Choroid plexus epithelial cell (primary cell): ENCODE results near the gene GLOD4.
"Not testable (repeated sequence)": the region's sequence is repeated elsewhere in the genome, so short reads cannot be mapped to it uniquely, and the experiment has no call there.

Experiments used
- DNase-seq: peaks from one replicate; pipeline ENCODE4 v3.0.0-alpha.2; 2010; ENCODE audit warnings: low read depth
- H3K4me3 ChIP-seq: 2 replicates; pipeline ENCODE4 v1.5.1; 2011; ENCODE audit warnings: low read depth, mild to moderate bottlenecking, control low read depth, low read length, moderate library complexity
- CTCF ChIP-seq: conservative IDR thresholded peaks from 2 replicates; pipeline ENCODE4 v1.5.1; 2011; ENCODE audit warnings: low read depth, mild to moderate bottlenecking, control low read depth, inconsistent platforms, low read length, moderate library complexity

The GLOD4 gene

GRCh38 chr17:788551-788950 lies 6.5 kb upstream of the GLOD4 start:
- no peak for DNase-seq
- H3K4me3 ChIP-seq: no peak overlapping the region
- no peak for TF ChIP-seq CTCF

GRCh38 chr17:787641-788221 lies 5.7 kb upstream of the GLOD4 start:
- no peak for DNase-seq
- H3K4me3 ChIP-seq: no peak overlapping the region
- no peak for TF ChIP-seq CTCF

- not testable (repeated sequence) for H3K4me3 ChIP-seq, DNase-seq
Observed at GRCh38 chr17:785901-786300, 3.8 kb upstream of the GLOD4 start.

GRCh38 chr17:784143-784542 lies 2.1 kb upstream of the GLOD4 start:
- no peak for DNase-seq
- no peak overlapping the region for H3K4me3 ChIP-seq
- no peak for TF ChIP-seq CTCF

GRCh38 chr17:778096-778495 lies 4.0 kb downstream of the GLOD4 start:
- TF ChIP-seq CTCF: no peak
- no peak overlapping the region for H3K4me3 ChIP-seq
- no peak for DNase-seq

- no peak for TF ChIP-seq CTCF
- H3K4me3 ChIP-seq: no peak overlapping the region
- DNase-seq: no peak
Observed at GRCh38 chr17:774313-774584, 7.8 kb downstream of the GLOD4 start.

- no peak for DNase-seq
- no peak overlapping the region for H3K4me3 ChIP-seq
- TF ChIP-seq CTCF: no peak
Observed at GRCh38 chr17:773467-774312, 8.4 kb downstream of the GLOD4 start.
